ELR (cell line): ENCODE measurements around the gene NXPH3.
A peak's percentile ranks its signal among the peaks of the same experiment; 100 is the strongest.
"Not testable (repeated sequence)": the region's sequence is repeated elsewhere in the genome, so short reads cannot be mapped to it uniquely, and the experiment has no call there.

Experiments
- DNase-seq: peaks from one replicate; pipeline ENCODE4 v3.0.0-alpha.2; 2015; ENCODE audit warnings: low read depth

Gene NXPH3

GRCh38 chr17:49554694-49555494 lies 20.8 kb upstream of the NXPH3 start:
- no peak for DNase-seq

GRCh38 chr17:49555495-49556222 lies 20.0 kb upstream of the NXPH3 start:
- no peak for DNase-seq

- peak; percentile 78 for DNase-seq
Observed at GRCh38 chr17:49556223-49556943, 19.3 kb upstream of the NXPH3 start.

- peak; percentile 80 for DNase-seq
Observed at GRCh38 chr17:49557312-49558024, 18.2 kb upstream of the NXPH3 start.

DNA sequence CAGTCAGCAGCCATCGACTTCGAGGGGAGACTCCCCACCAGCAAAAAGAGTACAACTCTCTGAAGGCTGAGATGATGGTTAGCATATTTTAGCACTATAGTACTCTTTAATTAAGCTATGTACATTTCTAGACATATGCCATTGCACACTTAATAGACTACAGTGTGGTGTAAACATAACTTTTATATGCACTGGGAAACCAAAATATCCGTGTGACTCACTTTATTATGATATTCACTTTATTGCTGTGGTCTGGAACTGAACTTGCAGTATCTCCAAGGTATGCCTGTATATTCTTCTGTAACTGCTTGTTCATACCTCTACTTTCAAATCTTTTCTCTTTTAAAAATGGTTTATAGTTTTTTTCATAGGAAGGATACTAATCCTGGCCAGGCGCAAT lies 11.0 kb upstream of the NXPH3 start:
- no peak for DNase-seq

DNA sequence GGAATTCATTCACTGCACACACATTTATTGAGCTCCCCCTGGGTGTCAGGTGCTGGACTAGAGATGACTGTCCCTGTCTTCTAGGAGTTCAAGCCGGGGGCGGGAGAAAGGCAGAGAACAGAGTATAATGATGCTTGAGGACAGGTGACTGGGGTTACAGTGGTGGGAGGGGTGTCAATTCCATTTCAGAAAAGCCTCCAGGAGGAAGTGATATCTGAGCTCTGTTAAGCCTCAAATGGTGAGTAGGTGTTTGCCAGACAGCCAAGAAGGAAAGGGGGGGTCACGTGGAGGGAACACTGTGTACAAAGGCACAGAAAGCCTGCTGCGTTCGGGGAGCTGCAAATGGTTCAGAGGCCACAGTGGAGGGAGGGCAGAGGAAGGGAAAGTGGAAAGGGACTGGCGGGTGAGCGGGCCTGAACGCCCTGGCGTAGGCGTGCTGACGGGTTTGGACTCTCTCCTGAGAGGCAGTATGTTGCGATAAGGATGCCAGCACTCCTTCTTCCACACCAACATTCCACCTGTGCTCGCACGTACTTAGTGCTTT lies 9.7 kb upstream of the NXPH3 start:
- DNase-seq: no peak

DNA sequence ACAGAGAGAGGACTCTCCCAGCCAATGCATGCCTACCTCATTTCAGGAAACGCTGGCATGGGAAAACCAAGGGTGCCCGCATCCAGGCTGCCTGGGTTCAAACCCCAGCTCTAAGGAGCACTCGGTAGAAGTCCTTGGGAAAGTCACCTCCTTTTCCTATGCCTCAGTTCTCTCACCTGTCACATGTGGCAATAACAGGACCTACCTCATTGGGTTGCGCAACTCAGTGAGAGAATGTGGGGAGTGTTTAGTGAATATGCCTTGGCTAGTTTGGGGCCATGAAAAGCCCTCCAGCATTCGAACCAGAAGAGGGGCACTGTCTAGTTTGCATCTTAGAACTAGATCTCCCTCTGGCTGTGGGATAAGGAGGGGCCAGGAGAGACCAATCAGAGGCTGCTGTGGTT lies 9.0 kb upstream of the NXPH3 start:
- DNase-seq: no peak

GRCh38 chr17:49567104-49567521 lies 8.6 kb upstream of the NXPH3 start:
- DNase-seq: no peak

DNA sequence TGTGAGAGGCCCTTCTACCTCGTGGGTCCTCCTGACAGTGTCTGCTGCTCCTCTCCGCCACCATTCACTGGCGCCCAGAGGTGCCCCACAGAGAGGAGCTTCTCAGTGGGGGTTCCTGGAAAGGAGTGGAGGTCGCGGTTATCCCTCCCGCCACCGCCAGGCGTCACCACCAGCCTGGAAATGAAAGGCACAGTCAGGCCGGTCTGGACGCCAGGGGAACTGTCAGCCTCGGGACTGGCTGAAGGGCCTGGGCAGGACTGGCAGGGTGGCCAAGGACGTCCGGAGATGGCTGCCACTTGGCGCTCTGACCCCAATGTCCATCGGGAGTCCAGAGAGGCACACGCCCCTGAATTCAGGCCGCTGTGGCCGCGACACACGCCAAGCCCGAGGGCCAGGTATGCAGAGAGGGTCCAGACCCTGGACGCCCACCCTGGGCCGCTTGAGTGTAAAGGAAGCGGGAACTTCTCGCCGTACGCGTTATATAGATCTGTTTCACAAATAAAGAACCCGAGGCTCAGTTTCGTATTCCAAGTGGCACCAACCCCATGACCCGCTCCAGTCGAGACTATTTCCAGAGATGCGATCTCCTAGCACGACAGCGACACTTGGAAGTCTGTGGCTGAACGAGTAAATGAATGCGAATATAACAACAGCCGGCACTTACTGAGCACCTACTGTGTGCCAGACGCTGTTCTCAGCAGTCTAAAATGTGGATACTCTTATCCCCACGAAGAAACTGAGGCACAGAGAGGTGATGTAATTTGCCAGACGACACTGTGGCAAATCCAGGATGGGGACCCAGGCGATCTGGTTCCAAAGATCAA lies 7.6 kb upstream of the NXPH3 start:
- DNase-seq: peak; percentile 91

DNA sequence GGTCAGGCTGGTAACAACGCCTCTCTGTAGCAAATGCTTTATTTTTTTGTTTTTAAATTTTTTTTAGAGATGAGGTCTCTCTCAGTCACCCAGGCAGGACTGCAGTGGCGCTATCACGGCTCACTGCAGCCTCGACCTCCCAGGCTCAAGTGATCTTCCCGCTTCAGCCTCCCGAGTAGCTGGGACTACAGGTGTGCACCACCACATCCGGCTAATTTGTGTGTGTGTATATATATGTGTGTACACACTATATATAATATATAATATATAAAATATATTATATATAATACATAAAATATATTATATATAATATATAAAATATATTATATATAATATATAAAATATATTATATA lies 7.0 kb upstream of the NXPH3 start:
- not testable (repeated sequence) for DNase-seq

GRCh38 chr17:49570540-49571242 lies 5.0 kb upstream of the NXPH3 start:
- no peak for DNase-seq

GRCh38 chr17:49571283-49571682 lies 4.4 kb upstream of the NXPH3 start:
- DNase-seq: no peak

DNA sequence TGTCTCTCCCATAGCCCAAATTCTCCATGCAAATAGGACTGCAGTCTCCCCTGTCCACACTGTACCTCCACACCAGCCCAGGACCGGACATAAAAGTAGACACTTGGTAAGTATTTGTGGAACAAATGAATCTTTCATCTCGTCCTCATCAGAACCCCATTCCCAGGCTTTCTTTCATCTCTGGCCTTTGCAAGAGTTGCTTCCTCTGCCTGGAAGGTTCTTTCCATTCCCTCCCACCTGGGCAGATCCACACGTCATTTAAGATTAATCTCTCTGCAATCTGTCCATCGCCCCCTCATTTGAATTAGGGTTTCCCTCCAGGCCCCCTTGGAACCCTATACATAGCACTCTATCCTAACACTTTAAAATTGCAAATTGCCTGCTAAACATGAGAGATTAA lies 3.9 kb upstream of the NXPH3 start:
- no peak for DNase-seq

- no peak for DNase-seq
Observed at GRCh38 chr17:49572226-49572625, 3.4 kb upstream of the NXPH3 start.

DNA sequence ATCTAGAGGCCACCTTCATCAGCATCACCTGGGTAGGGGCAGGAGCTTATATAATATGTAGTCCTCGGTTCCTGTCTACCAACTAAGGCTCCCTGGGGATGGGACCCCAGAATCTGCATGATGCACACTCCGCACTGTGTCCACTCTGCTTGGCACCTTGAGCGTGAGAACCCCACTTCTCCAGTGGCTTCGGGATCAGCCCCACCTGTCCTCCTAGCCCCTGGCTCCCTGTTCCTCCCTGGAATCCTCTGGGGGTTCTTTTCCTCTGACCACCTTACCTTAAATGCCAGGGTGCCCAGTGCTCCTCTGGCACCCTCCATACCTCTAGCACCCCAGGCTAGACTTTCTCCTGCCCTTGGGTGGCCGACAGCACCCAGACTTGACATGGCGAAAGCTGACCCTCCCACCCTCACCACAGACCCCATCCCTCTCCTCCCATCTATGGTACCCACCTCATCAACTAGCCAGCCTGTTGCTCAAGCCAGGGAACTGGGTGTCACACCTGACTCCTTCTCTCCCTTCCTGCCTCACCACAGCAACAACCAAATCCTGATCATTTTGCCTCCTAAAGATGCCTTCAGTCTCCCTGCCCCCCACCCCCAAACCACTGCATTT lies 2.8 kb upstream of the NXPH3 start:
- no peak for DNase-seq

DNA sequence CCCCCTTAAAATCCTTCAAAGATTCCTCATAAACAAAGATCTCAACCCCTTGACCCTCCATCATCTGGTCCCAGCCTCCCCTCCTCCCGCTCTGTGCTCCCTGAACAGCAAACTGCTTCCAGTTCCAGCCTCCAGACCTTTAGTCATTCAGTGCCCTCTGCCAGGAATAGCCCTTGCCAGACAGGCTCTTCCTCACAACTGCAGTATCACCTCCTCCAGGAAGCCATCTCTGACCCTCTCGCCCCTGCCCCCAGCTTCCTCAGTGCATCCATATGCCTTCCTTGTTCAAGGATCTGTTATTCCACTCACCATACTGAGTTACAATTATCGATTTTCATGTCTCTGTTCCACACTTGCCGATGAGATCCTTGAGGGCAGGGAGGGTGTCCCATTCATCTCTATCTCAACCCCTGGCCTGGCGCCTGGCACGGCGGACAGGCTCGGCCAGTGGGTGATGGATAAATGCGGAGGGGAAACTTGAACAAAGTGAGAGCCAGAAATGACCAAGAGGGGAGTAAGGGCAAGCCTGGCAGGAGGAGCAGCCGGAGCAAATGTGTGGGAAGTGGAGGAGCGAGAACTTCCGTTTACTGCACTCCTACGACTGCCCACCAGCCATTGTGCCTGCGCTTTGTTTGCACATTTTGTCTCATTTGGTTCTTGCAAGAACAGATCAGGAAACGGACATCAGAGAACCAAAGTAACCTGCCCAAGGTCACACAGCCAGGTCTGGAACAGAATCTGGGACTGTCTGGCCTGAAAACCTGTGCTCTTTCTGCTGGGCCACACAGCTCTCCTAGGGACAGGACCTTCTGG lies 2.0 kb upstream of the NXPH3 start:
- no peak for DNase-seq

DNA sequence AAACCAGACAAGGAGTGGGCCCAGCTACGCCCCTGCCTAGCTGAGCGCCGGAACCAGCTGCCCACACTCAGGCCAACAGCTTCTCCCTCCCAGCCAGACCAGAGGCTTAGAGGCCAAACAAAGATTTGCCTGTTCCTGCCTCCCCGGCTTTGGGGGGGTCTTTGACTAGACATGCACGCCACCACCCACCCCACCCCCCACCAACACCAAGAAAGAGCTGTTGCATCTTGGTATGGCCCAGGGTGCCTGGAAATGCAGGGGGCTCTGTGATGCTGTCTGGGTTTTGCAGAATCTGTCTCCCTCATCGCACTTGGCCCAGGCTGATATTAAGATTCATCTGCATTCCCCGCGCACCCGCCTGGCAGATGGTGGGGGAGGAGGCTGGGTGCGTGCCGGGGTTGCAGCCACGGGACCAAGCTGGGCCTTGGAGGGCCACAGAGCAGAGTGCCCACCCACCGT lies 1.3 kb upstream of the NXPH3 start:
- no peak for DNase-seq

DNA sequence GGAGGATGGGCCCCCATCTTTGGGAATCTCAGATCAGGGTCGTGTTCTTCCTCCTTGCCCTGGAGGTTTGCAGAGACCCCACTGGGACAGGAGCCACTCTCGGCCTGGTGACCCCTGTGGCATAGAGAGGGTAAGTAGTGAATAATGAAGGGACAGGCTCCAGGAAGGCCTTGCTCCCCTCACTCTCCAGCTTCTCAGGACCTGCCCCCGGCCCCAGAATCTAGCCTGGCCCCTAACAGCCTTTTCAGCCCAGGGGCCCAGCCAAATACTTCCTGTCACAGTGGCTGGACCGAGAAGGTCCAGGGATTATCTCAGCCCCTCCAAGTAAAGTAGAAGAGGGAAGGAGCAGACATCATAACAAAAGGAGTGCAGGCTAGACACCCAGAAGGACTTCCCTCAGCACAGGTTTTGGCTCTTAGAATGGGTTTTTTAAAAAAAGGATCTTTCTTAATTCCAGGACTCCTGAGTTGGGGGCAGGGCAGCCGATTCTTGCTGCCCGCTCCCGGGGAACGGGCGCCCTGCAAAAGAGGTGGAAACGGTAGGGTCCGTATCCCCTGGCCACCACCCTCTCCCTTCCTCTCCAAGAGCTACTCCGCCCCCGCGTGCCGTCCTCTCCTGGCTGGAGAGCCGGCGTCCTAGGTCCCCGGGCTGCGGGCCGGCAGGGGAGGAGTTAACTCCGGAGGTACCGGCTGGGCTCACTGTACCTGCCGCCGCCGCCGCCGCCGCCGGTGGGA lies 559 bp upstream of the NXPH3 start:
- no peak for DNase-seq
